Activated CD8-positive, alpha-beta memory T cell treated with anti-CD3 and anti-CD28 coated beads, Interleukin-2, amount 50 U/mL, for 48 hours (primary cell): Measurements from ENCODE around the gene ADAM22.

Experiments
- DNase-seq: peaks from one replicate; pipeline ENCODE4 v3.0.0-alpha.2; 2020

The ADAM22 gene

DNA sequence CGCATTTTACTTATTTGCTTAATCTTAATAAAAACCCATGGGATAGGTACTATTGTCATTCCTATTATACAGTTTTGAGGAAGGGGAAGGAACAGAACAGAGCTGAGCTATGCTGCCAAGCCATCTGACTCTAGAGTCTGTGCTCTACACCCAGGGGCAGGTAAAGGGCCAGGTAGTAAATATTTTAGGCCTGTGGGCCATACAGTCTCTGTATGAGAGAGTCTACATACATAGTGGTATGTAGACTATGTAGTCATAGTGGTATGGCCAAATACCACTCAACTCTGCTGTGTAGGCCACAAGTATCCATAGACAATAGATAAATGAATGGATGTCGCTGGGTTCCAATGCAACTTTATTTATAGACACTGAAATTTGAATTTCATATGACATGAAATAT, 289.2 kb downstream of the ADAM22 start:
- DNase-seq, result no peak

DNA sequence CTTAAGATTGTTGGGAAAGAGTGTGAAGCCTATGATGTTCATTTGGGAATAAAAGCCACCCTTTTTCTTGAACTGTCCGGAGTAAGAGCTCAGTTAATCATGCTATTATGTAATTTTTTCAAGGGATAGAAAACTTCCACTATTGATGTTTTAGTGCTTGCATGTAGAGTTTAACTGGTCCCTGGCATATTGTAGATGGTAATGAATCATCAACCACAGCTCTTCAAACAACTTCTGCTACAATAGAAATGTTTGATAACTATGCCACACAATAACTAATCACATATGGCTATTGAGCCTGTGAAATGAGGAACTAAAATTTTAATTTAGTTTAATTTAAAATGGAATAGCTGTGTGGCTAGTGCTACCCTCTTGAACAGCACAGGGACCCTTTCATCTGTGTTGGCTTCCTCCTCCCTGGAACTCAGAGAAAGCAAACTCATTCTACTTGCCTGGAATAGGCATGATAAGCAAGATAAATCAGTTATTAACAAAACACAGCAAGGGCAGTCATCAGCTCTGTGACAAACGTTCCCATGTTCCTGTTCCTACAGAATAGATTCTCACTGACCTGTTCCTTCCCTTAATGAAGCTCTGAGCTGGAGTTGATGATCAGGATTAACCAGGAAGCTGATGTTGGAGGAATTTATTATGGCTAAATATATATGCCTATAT, 290.7 kb downstream of the ADAM22 start:
- no peak for DNase-seq

DNA sequence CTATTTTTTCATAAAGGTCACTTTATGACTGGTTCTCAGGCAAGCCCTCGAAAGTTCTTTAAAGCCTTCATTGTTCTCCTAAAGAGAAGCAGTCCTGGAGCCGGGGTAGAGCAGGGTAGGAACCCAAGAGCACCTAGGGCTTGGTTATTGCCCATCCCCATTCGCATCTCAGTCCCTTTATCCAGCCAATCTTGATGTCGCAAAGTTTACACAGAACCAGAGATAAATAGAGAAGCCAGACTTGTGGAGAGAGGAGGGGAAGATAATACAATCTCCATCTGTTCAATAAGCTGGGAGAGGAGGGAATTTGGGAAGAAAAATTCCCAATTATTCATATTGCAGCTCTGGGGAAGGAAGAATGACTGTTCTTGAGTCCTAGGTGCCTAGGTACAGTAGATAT, 292.1 kb downstream of the ADAM22 start:
- DNase-seq, result no peak

DNA sequence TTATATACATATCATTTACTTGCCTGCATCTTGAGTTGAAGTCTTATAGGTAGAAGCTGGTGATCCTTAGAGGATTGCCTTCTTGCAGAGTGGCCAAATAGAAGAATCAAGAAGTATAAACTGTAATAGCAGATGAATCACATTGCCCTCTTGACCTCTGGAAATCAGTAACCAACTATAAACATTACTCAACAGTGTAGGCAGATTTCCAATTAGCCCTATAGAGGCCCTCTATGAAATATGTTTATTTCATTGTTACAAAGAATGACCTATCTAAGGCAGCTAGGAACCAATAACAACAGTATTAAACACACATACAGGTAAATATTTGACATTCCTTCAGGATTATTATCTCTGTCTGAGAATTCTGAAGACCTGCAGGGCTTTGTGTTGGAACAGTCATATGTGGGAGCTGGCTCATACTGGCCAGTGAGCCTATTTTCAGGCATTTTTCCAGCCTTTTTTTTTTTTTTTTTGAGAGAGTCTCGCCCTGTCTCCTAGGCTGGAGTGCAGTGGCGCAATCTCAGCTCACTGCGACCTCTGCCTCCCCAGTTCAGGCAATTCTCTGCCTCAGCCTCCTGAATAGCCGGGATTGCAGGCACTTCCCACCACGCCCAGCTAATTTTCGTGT, 292.9 kb downstream of the ADAM22 start:
- no peak for DNase-seq

DNA sequence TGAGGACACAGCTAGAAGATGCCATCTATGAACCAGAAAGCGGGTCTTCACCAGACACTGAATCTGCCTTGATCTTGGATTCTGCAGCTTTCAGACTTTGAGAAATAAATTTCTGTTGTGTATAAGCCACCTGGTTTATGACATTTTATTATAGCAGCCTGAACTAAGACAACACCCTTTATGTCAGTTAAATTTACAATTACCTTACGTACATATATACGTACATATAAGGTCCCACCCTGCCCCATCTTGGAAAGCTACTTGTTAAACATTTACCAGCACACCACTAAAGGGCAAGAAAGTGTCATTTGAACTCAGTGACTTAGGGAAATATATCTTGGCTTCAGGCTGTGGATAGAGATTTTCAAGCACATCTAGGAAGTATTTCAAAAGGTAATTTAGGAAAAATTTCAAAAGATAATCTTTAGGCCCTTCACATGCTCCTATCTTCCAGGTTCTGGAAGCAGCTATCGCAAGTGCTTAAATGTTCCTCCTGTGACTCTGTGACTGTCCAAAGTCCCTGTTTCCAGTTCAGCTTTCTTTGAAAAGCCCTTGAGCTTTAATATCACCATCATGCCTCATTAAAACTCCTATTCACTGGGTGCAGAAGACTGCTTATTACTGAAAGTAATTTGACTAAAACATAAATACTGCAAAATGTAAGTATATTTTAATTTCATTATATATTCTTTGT, 295.4 kb downstream of the ADAM22 start:
- no peak for DNase-seq

DNA sequence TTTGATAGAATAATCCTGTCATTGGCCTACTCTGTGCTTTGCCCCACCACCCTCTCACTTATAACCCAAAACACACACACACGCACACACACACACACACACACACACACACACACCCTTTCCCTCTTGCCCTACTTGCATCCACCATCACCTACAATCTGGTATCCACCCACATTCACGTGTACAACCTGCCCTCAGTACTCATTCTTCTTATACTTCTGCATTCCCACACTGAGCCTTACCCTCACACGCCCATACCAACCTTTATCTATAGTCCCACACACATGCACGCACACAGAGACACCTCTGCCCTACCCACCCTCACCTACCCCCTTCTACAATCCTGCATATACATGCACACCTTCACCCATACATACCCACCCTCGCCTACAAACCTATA, 296.6 kb downstream of the ADAM22 start:
- no peak for DNase-seq

DNA sequence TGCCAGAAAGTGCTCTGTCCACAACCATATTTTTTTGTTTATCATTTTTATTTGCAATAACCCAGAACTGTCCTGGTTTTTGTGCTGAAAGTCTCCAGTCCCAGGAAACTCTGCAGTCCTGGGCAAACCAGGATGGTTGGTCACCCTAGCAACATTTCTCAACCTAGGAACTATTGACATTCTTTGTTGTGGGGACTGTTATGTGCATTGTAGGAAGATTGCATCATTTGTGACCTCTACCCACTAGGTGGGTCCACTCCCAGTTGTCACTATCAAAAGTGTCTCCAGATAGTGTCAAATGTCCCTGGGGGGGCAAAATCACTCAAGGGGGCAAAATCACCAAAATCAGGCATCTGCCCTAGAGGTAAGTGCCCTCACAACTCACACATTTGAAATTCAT, 299.8 kb downstream of the ADAM22 start:
- DNase-seq, result no peak

DNA sequence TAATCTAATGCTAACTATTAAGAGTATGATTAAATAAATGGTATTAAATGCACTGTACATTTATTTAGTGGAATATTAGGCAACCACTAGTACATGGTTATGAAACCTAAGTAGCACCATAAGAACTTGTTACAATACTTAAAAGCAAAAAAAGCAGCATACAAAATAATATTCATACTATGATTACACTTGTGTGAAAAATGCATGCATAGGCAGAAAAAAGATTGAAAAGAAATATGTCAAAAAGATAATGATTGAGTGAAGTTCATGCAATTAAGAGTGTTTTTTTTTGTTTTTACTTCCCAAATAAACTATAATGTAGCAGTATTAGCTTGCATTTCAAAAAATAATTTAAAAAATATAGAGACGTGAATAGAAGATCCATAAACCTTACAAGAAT, 305.8 kb downstream of the ADAM22 start:
- DNase-seq, result no peak

DNA sequence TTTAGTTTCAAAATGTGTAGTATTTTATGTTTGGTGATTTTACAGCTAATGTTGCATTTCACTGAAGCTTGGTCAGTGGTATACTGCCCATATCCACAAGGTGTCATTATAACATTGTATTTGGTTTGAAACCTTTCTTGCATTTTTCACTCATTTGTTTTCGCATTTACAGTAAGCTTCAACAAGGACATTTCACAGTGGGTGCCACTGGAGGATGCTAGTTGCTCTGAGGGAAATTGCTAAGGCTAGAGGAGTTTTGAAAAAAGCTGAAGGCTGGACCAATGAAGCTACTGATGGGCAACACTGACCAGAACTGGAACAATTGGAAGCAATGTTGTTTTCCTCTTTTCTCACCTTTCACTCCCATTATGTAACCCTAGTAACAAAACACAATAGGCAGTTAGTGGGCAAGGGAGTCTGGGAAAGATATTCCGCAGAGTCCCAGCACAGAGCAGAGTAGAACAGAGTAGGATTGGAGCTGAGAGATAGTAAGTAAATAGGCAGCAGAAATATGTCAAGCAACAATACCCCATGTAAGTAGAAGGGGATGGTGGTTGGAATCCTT, 309.4 kb downstream of the ADAM22 start:
- no peak for DNase-seq

DNA sequence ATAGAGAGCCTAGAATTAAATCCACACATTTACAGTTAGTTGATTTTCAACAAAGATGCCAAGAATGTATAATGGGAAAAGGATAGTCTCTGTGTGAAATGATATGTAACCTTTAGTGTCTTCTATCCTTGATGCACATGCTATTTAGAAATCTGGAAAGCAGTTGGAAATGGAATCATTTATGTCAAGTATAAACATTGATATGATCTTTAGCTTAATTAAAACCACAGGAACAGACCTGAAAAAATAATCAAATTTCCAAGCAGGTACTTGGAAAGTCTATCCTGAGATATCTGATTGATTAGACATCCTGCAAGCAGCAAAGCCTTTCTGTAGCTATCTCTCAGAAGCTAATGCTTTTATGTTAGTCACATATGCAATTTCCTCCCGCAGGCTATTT, 310.2 kb downstream of the ADAM22 start:
- no peak for DNase-seq
